Measurements from ENCODE around the gene DEFB114. TPM values are rescaled to one million over a fixed set of nuclear protein-coding genes. Genes with fewer than 3 reads are reported as not detected.

Gene DEFB114
- total RNA-seq, 1 donor from 2014 or later: not detected

GRCh38 chr6:49933526-49933925 lies 30.4 kb downstream of the DEFB114 start:
- no peaks in the 10 kb centered on the region for H3K9me3 Mint-ChIP-seq (ENCODE audit: unreplicated experiment)
- TF ChIP-seq CTCF (IDR thresholded peaks at IDR 0.05): no peak
- peaks cover 3% of the 10 kb centered on the region for H3K27me3 Mint-ChIP-seq (ENCODE audit: unreplicated experiment)
- DNase-seq (ENCODE audit: extremely low spot score, unreplicated experiment): no peak
- no peak overlapping the region for H3K27ac Mint-ChIP-seq (ENCODE audit: unreplicated experiment)
- no peaks in the 10 kb centered on the region for H3K36me3 Mint-ChIP-seq (ENCODE audit: unreplicated experiment)
- H3K4me1 Mint-ChIP-seq (ENCODE audit: unreplicated experiment): no peaks in the 10 kb centered on the region
- no peak overlapping the region for H3K4me3 Mint-ChIP-seq (ENCODE audit: unreplicated experiment)

- Mint-ChIP-seq H3K36me3 (ENCODE audit: unreplicated experiment) (no peaks in the 10 kb centered on the region), H3K9me3 (ENCODE audit: unreplicated experiment) (no peaks in the 10 kb centered on the region), H3K4me1 (ENCODE audit: unreplicated experiment) (no peaks in the 10 kb centered on the region), H3K27ac (ENCODE audit: unreplicated experiment) (no peak overlapping the region), H3K27me3 (ENCODE audit: unreplicated experiment) (no peaks in the 10 kb centered on the region), H3K4me3 (ENCODE audit: unreplicated experiment) (no peak overlapping the region)
- DNase-seq (ENCODE audit: extremely low spot score, unreplicated experiment): no peak
- TF ChIP-seq CTCF (IDR thresholded peaks at IDR 0.05): no peak
These were observed 34.6 kb downstream of the DEFB114 start for GRCh38 chr6:49929340-49929739.

DNA sequence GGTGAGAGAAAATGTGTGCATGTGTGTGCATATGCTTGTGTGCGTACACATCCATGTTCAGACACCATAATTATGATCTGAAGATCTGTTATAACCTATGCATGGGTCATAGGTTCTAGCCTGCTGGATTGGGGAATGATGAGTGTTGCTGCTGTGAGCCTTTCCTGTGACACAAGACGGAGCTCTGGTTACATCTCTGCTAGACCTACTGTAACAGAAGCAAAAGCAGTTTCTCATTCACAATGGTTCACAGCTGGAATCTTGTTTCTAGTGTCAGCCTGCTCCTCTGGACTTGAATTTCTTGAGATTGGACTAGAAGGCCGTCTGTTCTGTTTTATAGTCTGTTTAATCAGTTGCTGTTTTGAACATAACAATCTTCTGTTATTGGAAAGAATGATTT lies 40.1 kb downstream of the DEFB114 start:
- no peaks in the 10 kb centered on the region for H3K36me3 Mint-ChIP-seq (ENCODE audit: unreplicated experiment)
- TF ChIP-seq CTCF (IDR thresholded peaks at IDR 0.05): no peak
- H3K9me3 Mint-ChIP-seq (ENCODE audit: unreplicated experiment): no peaks in the 10 kb centered on the region
- no peak overlapping the region for H3K27ac Mint-ChIP-seq (ENCODE audit: unreplicated experiment)
- no peaks in the 10 kb centered on the region for H3K27me3 Mint-ChIP-seq (ENCODE audit: unreplicated experiment)
- H3K4me1 Mint-ChIP-seq (ENCODE audit: unreplicated experiment): no peaks in the 10 kb centered on the region
- H3K4me3 Mint-ChIP-seq (ENCODE audit: unreplicated experiment): no peak overlapping the region
- DNase-seq (ENCODE audit: extremely low spot score, unreplicated experiment): no peak

GRCh38 chr6:49919935-49920644 lies 43.9 kb downstream of the DEFB114 start:
- no peak for TF ChIP-seq CTCF (IDR thresholded peaks at IDR 0.05)
- Mint-ChIP-seq H3K4me1 (ENCODE audit: unreplicated experiment) (no peaks in the 10 kb centered on the region), H3K27me3 (ENCODE audit: unreplicated experiment) (no peaks in the 10 kb centered on the region), H3K9me3 (ENCODE audit: unreplicated experiment) (no peaks in the 10 kb centered on the region), H3K36me3 (ENCODE audit: unreplicated experiment) (no peaks in the 10 kb centered on the region), H3K4me3 (ENCODE audit: unreplicated experiment) (no peak overlapping the region), H3K27ac (ENCODE audit: unreplicated experiment) (no peak overlapping the region)
- DNase-seq (ENCODE audit: extremely low spot score, unreplicated experiment): no peak

- Mint-ChIP-seq H3K4me3 (ENCODE audit: unreplicated experiment) (no peak overlapping the region), H3K36me3 (ENCODE audit: unreplicated experiment) (no peaks in the 10 kb centered on the region), H3K27ac (ENCODE audit: unreplicated experiment) (no peak overlapping the region), H3K9me3 (ENCODE audit: unreplicated experiment) (no peaks in the 10 kb centered on the region), H3K4me1 (ENCODE audit: unreplicated experiment) (no peaks in the 10 kb centered on the region), H3K27me3 (ENCODE audit: unreplicated experiment) (no peaks in the 10 kb centered on the region)
- DNase-seq (ENCODE audit: extremely low spot score, unreplicated experiment): no peak
- TF ChIP-seq CTCF (IDR thresholded peaks at IDR 0.05): no peak
These were observed 44.7 kb downstream of the DEFB114 start for GRCh38 chr6:49919261-49919660.

Measured in osteocyte (in vitro differentiated cells).